OCI-LY7 (cell line): ENCODE data around the gene KCNQ2.

ENCODE experiments used
- EZH2phosphoT487 ChIP-seq: fragments of 200-600 bp; sonication (generic); IDR thresholded peaks from 2 replicates; pipeline ENCODE4 v1.6.1; 2018; ENCODE audit warnings: low read depth, borderline replicate concordance, mild to moderate bottlenecking, mixed run types, antibody characterized with exemption, low read length, moderate library complexity, mixed read lengths
- TF ChIP-seq, protein P1 (sequence below): fragments of 200-600 bp; sonication (generic); conservative IDR thresholded peaks from 2 replicates; pipeline ENCODE4 v1.5.1; 2014; ENCODE audit warnings: mild to moderate bottlenecking, antibody characterized with exemption, low read length, moderate library complexity, mixed read lengths

DNA sequence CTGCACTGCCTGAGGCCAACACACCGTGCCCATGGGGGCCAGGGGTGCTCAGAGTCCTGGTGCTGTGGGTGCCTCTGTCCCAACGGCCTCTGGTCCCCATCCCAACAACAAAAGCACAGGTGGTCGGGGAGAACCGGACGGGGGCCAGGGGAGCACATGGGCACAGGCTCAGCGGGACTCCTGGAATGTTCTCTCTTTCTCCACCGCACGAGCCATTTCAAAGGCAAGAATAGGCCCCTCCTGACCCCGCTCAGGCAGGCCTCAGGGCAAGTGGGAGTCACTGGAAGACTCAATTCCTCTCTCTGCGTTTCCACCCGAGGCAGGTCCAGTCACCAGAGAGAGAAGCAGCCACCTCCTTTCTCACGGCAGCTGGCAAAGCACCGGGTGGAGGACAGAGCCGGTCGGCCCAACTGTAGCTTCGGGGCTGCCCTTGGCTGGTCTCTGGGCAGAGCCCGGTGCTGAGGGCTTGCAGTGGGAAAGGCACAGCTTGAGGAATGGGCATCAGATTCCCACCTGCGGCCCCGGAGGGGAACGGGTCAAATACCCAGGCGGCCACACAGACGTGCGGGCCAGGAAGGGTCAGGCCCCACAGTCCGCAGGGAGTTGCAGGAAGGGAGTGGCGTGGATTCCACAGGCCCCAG lies 55.2 kb downstream of the KCNQ2 start:
- TF ChIP-seq, protein P1, sequence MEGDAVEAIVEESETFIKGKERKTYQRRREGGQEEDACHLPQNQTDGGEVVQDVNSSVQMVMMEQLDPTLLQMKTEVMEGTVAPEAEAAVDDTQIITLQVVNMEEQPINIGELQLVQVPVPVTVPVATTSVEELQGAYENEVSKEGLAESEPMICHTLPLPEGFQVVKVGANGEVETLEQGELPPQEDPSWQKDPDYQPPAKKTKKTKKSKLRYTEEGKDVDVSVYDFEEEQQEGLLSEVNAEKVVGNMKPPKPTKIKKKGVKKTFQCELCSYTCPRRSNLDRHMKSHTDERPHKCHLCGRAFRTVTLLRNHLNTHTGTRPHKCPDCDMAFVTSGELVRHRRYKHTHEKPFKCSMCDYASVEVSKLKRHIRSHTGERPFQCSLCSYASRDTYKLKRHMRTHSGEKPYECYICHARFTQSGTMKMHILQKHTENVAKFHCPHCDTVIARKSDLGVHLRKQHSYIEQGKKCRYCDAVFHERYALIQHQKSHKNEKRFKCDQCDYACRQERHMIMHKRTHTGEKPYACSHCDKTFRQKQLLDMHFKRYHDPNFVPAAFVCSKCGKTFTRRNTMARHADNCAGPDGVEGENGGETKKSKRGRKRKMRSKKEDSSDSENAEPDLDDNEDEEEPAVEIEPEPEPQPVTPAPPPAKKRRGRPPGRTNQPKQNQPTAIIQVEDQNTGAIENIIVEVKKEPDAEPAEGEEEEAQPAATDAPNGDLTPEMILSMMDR = no peak
- no peak for TF ChIP-seq EZH2phosphoT487
